Esophagus muscularis mucosa (tissue), 4 donors: ENCODE data around the gene RFX3. TPM values are rescaled to one million over a fixed set of nuclear protein-coding genes. Genes with fewer than 3 reads are reported as not detected.

Experiments used
- DNase-seq: peaks from one replicate; pipeline ENCODE4 v3.0.0-alpha.2; 2017; ENCODE audit errors: extremely low spot score
- H3K27ac ChIP-seq, 4 donors: fragments of 200-600 bp; sonication (generic); replicated peaks in 1 of 4; 1 replicate in 3 of 4; 2 replicates in 1 of 4; pipeline ENCODE4 v1.5.1; 2016 to 2019; ENCODE audit warnings: mild to moderate bottlenecking in 1 of 4
- H3K27me3 ChIP-seq, 4 donors: fragments of 200-600 bp; sonication (generic); one replicate each; pipeline versions ENCODE4 v1.5.1 to v1.6.0; 2016 to 2019
- H3K36me3 ChIP-seq, 4 donors: fragments of 200-600 bp; sonication (generic); one replicate each; pipeline ENCODE4 v1.5.1; 2016 to 2019
- H3K4me1 ChIP-seq, 4 donors: fragments of 200-600 bp; sonication (generic); one replicate each; pipeline ENCODE4 v1.5.1; 2016 to 2019
- H3K4me3 ChIP-seq, 4 donors: fragments of 200-600 bp; sonication (generic); 1 replicate in 2 of 4; 2 replicates in 2 of 4; pipeline ENCODE4 v1.5.1; 2016 to 2019; ENCODE audit warnings: mild to moderate bottlenecking in 4 of 4, moderate library complexity in 1 of 4
- H3K9me3 ChIP-seq, 4 donors: fragments of 200-600 bp; sonication (generic); 1 replicate in 3 of 4; 2 replicates in 1 of 4; pipeline ENCODE4 v1.5.1; 2016 to 2019
- CTCF ChIP-seq, 3 experiments: fragments of 200-600 bp in 2 of 3; fragments of 450-650 bp in 1 of 3; sonication (generic) in 2 of 3; IDR thresholded peaks; one replicate each; pipeline ENCODE4 v1.5.1; 2017 to 2019; ENCODE audit warnings: antibody characterized with exemption in 3 of 3, mild to moderate bottlenecking in 2 of 3, moderate library complexity in 1 of 3
- EP300 ChIP-seq: sonication (generic); formaldehyde crosslinking; IDR thresholded peaks from one replicate; pipeline ENCODE4 v1.6.1; 2017; ENCODE audit warnings: antibody characterized with exemption
- POLR2A ChIP-seq: fragments of 450-650 bp; IDR thresholded peaks from one replicate; pipeline ENCODE4 v1.6.1; 2017; ENCODE audit warnings: antibody characterized with exemption, moderate library complexity, mild to moderate bottlenecking, low read depth
- POLR2AphosphoS5 ChIP-seq, 2 donors: sonication (generic); formaldehyde crosslinking; IDR thresholded peaks; one replicate each; pipeline ENCODE4 v1.6.1; 2017; ENCODE audit warnings: antibody characterized with exemption in 2 of 2
- WGBS: methylation state at CpG from one replicate; pipeline ENCODE4 v1.1.5; 2018; 5-methylcytosine and 5-hydroxymethylcytosine counted together
- intact Hi-C: fragments of 100-400 bp; cut with DNase I; formaldehyde crosslinking; loops from one replicate; pipeline ENCODE4 v1.15.1; 2023
- total RNA-seq, 4 donors: library from RNA; depleted of rRNA; stranded (reverse); fragments of >200 nt; gene quantifications; one replicate each; pipeline versions ENCODE4 v1.1.0 to v1.2.1, GENCODE V29; 2016

RFX3 gene
- total RNA-seq, 4 donors from 2014 or later: 4.5 to 7.9 (median 5.5) TPM

GRCh38 chr9:3292311-3292710 is 233.5 kb downstream of the RFX3 start:
- intact Hi-C loops: loop anchor here (10.0 kb wide), 1 partner anchor 58 kb away; no protein-coding TSS in a partner anchor
- TF ChIP-seq POLR2AphosphoS5 (IDR thresholded peaks at IDR 0.05): no peak
- no peak for TF ChIP-seq POLR2A
- no peak for TF ChIP-seq CTCF (IDR thresholded peaks at IDR 0.05)
- TF ChIP-seq EP300: no peak
- Histone ChIP-seq H3K4me3 (no peak overlapping the region), H3K36me3 (peaks cover 0 to 17% (median 5%) of the 10 kb centered on the region in 4 donors), H3K27ac (no peak overlapping the region), H3K9me3 (no peaks in the 10 kb centered on the region), H3K4me1 (no peaks in the 10 kb centered on the region), H3K27me3 (no peaks in the 10 kb centered on the region)
- no peak for DNase-seq

- Histone ChIP-seq H3K27me3 (no peaks in the 10 kb centered on the region), H3K27ac (no peak overlapping the region), H3K4me3 (no peak overlapping the region), H3K36me3 (peaks cover 0 to 21% (median 7%) of the 10 kb centered on the region in 4 donors), H3K9me3 (no peaks in the 10 kb centered on the region), H3K4me1 (no peaks in the 10 kb centered on the region)
- 75% methylated on average over 5 of the region's 5 CpGs for whole genome bisulfite sequencing
- no peak for DNase-seq
- intact Hi-C loops: loop anchor here (10.0 kb wide), 1 partner anchor 56 kb away; no protein-coding TSS in a partner anchor
- TF ChIP-seq POLR2AphosphoS5 (IDR thresholded peaks at IDR 0.05) (no peak), CTCF (IDR thresholded peaks at IDR 0.05) (no peak), POLR2A (no peak)
These were observed 235.5 kb downstream of the RFX3 start for GRCh38 chr9:3290231-3290840.

- DNase-seq: no peak
- Histone ChIP-seq H3K27me3 (no peaks in the 10 kb centered on the region), H3K4me3 (no peak overlapping the region), H3K36me3 (peaks cover 0 to 21% (median 7%) of the 10 kb centered on the region in 4 donors), H3K4me1 (no peaks in the 10 kb centered on the region), H3K9me3 (no peaks in the 10 kb centered on the region), H3K27ac (no peak overlapping the region)
- no peak for TF ChIP-seq POLR2AphosphoS5 (IDR thresholded peaks at IDR 0.05)
- no peak for TF ChIP-seq POLR2A
- no peak for TF ChIP-seq CTCF (IDR thresholded peaks at IDR 0.05)
- TF ChIP-seq EP300: no peak
- intact Hi-C loops: no loop called here
These were observed 237.1 kb downstream of the RFX3 start for GRCh38 chr9:3288686-3289085.

- DNase-seq: no peak
- TF ChIP-seq CTCF (IDR thresholded peaks at IDR 0.05): no peak
- TF ChIP-seq EP300: no peak
- TF ChIP-seq POLR2A: no peak
- no peak for TF ChIP-seq POLR2AphosphoS5 (IDR thresholded peaks at IDR 0.05)
- no peaks in the 10 kb centered on the region for H3K4me1 ChIP-seq
- intact Hi-C loops: no loop called here
- H3K4me3 ChIP-seq: no peak overlapping the region
- H3K27me3 ChIP-seq: no peaks in the 10 kb centered on the region
- no peaks in the 10 kb centered on the region for H3K9me3 ChIP-seq
- H3K36me3 ChIP-seq: peaks cover 0 to 12% (median 5%) of the 10 kb centered on the region in 4 donors
- no peak overlapping the region for H3K27ac ChIP-seq
- 96% methylated on average over 1 of the region's 1 CpG for WGBS
These were observed 240.2 kb downstream of the RFX3 start for GRCh38 chr9:3285365-3286161.
